ENCODE results near the gene SGSM2. TPM values are rescaled to one million over a fixed set of nuclear protein-coding genes. Genes with fewer than 3 reads are reported as not detected.

The SGSM2 gene
- total RNA-seq, 1 donor from 2014 or later: 39.1 TPM

DNA sequence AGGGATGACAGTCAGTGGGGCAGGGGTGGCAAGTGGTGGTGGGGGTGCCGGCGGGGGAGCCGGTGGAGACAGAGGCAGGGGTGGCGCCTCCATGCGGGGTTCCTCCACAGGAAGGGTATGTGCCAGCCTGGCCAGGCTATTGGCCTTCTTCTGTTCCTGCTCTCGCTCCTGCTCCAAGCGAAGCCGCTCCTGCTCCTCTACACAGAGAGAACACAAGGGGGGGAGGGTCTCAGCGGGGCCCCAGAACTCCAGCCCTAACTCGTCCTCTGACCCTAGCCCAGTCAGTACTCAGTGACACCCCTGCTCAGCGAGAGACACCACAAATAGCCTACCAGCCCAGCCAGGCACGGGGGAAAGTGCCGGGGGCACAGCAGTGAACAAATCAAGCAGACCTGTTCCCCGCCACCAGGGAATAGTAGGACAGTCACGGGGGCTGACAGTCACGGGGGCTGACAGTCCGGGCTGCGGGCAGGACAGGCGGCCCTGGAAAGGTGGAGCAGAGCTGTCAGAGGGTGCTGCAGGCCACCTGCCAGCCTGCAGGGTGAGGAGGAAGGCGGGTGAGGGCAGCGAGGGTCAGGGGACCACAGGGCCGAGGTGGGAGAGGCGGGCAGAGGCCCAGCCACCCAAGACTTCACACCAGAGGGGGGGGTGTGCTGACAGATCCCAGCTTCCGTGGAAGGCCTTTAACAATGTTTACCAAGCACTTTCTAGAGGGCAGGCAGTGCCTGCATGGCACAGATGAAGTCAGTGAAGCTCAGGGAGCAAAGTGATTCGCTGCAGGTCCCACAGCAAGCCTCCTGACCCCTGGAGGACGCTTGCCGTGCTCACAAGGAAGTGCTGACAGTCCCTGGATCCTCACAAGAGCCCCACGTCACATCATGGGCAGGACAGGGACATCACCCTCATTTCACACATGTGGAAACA is 58.2 kb downstream of the SGSM2 start:
- no peak for DNase-seq (ENCODE audit: low spot score)
- Mint-ChIP-seq H3K27me3 (ENCODE audit: insufficient read depth) (no peaks in the 10 kb centered on the region), H3K27ac (peak overlapping the region; percentile 77), H3K9me3 (no peaks in the 10 kb centered on the region), H3K36me3 (ENCODE audit: low read depth) (peaks cover 4% of the 10 kb centered on the region), H3K4me3 (peak overlapping the region; percentile 67), H3K4me1 (ENCODE audit: low read depth) (peaks cover 45% of the 10 kb centered on the region)
- intact Hi-C loops (cut with micrococcal nuclease): no loop called here

DNA sequence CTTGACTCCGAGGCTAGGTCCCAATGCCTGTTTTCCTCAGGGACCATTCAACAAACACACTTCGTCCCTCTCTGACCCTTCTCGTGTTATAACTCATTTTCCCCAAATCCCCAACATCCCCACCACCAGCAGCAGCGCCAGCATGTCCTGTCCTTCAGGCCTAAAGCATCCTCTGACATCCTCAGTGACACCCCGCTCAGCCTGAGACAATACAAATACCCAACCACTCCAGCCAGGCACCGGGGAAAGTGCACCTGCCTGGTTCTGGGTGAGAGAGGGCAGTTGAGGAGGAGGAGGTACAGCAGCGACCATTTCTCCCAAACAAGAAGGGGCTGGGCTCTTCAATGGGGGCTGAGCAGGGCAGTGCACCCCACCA is 58.9 kb downstream of the SGSM2 start:
- Mint-ChIP-seq H3K27me3 (ENCODE audit: insufficient read depth) (no peaks in the 10 kb centered on the region), H3K4me3 (peak overlapping the region; percentile 67), H3K4me1 (ENCODE audit: low read depth) (peaks cover 41% of the 10 kb centered on the region), H3K9me3 (no peaks in the 10 kb centered on the region), H3K27ac (peak overlapping the region; percentile 77), H3K36me3 (ENCODE audit: low read depth) (peaks cover 4% of the 10 kb centered on the region)
- intact Hi-C loops (cut with micrococcal nuclease): no loop called here
- no peak for DNase-seq (ENCODE audit: low spot score)

DNA sequence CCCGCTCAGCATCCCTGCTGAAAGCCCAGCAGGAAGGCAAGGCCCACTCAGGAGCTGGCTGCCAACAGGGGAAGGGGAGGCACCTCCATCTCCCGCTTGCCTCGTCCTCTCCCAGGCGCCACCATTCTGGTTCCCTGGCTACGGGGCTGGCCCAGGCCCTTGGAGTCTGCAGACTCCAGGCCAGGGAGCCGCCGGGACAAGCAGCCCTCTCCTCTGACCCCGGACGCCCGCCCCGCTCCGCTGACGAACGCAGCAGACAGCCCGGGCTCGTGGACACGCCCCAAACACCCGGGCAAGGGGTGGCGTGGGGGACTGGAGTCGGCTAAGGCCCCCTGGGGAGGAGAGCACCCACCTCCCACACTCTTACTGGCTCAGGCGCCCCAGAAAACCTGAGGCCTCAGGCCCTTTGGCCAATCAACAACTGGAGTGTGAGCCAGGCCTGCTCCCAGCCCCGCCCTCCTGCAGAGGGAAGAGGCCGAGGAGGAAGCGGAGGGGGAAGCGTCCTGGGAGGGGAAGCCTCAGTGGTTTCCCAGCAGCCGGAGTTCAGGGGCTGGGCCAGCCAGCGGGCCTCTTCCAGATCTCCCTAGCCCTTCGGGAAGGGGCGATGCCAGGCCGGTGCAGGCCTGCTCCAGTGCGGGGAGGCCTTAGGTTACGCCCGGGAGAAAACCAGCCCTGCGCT is 59.4 kb downstream of the SGSM2 start:
- peak; percentile 65 for DNase-seq (ENCODE audit: low spot score)
- H3K4me1 Mint-ChIP-seq (ENCODE audit: low read depth): peaks cover 41% of the 10 kb centered on the region
- peak overlapping the region; percentile 67 for H3K4me3 Mint-ChIP-seq
- intact Hi-C loops (cut with micrococcal nuclease): no loop called here
- no peaks in the 10 kb centered on the region for H3K9me3 Mint-ChIP-seq
- H3K36me3 Mint-ChIP-seq (ENCODE audit: low read depth): peaks cover 4% of the 10 kb centered on the region
- H3K27ac Mint-ChIP-seq: peak overlapping the region; percentile 77
- H3K27me3 Mint-ChIP-seq (ENCODE audit: insufficient read depth): no peaks in the 10 kb centered on the region

DNA sequence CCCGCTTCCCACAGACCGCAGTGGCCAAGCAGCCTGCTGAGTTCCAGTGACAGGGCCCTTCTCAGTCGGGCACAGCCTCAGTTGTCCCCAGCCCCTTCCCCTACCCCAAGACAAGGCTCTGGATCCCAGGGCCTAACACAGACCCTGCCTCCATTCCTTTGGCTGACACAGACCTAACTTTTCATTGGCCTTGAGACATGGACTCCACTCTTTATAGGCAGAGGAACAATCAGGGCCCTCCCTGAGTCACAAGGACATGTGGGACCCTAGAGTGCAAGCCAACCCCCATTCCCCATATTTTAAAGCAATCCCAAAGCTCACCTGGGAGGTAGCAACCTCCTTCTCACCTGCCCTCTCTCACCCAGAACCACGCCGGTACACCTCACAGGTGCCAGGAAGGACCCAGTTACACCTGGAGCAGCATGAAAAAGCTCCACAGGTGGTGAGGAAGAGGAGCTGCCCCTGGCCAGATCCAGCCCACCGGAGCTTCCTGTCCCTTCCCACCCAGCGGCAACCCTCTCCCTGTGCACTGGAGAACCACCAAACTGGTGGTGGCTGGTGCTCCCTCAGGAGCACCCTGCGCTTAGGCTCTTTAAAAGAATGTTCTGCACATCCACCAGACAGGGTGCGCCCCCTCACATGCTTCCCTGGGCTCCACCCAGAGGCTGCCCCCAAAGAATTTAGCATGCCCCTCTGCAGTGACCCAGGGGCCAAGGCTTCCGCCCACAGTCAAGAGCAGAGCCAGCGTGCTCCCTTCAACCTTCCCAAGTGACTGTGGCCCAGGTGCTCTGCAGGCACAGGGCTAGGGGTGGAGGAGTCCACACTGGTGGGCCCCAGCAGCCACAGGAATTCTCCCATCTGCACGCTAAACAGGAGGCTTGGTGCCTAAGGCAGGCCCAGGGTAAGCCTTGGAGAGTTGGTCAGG is 60.2 kb downstream of the SGSM2 start:
- intact Hi-C loops (cut with micrococcal nuclease): no loop called here
- no peaks in the 10 kb centered on the region for H3K36me3 Mint-ChIP-seq (ENCODE audit: low read depth)
- H3K9me3 Mint-ChIP-seq: no peaks in the 10 kb centered on the region
- peak overlapping the region; percentile 67 for H3K4me3 Mint-ChIP-seq
- no peaks in the 10 kb centered on the region for H3K27me3 Mint-ChIP-seq (ENCODE audit: insufficient read depth)
- peaks cover 38% of the 10 kb centered on the region for H3K4me1 Mint-ChIP-seq (ENCODE audit: low read depth)
- no peak for DNase-seq (ENCODE audit: low spot score)
- peak overlapping the region; percentile 73 for H3K27ac Mint-ChIP-seq

DNA sequence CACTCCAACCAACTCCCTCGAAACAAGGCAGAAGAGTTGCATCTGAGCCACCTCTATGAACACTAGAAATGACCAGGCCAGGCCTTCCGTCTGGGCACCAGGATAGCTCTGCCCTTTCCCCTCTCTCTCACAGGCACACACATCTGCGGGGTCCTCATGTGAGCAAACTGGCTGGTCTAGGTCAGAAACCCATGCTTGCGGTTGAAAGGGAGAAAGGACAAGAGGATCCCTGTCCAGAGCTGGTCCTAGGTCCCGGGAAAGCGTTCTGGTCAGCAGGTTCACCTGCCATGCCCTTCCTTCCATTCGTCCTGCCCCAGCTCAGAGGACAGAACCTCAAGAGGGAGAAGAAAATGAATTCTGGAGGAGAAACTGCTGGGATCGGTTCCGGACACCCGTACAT is 60.9 kb downstream of the SGSM2 start:
- H3K9me3 Mint-ChIP-seq: no peaks in the 10 kb centered on the region
- intact Hi-C loops (cut with micrococcal nuclease): no loop called here

DNA sequence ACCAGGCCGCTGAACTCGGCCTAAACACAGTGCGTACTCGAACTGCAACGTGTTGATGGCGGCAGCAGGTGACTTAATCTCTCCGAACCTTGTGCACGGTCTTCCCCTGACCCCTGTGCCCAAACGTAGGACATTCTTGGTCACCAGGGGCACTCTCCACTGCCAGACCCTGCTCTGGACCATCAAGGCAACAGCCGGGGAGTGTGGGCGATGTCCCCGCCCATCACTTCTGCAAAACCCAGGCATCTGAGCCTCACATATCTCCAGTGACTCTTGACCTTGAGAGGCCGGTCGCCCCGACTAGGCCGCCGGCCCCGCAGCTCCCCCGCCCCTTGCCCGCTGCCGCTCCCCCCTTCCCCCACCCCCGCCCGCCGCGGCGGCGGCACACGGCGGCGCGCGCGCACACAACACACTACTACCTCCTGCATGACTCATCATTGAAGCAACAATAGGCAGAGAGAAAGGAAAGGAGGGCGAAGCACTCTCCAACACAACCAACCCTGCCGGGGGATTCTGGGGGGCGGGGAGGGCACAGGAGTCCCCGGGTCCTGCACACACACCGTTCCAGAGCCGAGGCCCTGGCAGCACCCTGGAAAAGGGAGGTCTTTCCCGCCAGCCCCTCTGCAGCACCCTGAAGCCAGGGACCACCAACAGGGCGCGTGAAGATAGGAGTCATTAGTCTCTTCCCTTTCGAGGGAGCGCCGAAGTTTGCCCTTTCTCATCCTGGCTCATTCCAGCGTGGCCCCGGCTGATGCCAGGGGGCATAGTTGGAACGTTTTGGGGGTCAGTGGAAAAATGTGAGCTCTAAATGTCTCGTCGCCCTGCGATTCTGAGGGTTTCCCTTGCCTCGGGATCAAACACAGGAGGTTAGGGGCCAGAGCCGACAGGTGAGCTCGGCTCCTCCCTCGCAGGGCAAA is 61.6 kb downstream of the SGSM2 start:
- H3K36me3 Mint-ChIP-seq (ENCODE audit: low read depth): no peaks in the 10 kb centered on the region
- H3K9me3 Mint-ChIP-seq: no peaks in the 10 kb centered on the region
- no peaks in the 10 kb centered on the region for H3K27me3 Mint-ChIP-seq (ENCODE audit: insufficient read depth)
- peaks cover 48% of the 10 kb centered on the region for H3K4me1 Mint-ChIP-seq (ENCODE audit: low read depth)
- DNase-seq (ENCODE audit: low spot score): peak; percentile 58
- peak overlapping the region; percentile 95 for H3K27ac Mint-ChIP-seq
- intact Hi-C loops (cut with micrococcal nuclease): no loop called here
- peak overlapping the region; percentile 93 for H3K4me3 Mint-ChIP-seq

More for the DNA sequence above, 60.9 kb downstream of the SGSM2 start:
- Mint-ChIP-seq H3K27ac (peak overlapping the region; percentile 73), H3K36me3 (ENCODE audit: low read depth) (no peaks in the 10 kb centered on the region), H3K4me3 (peak overlapping the region; percentile 93), H3K27me3 (ENCODE audit: insufficient read depth) (no peaks in the 10 kb centered on the region), H3K4me1 (ENCODE audit: low read depth) (peaks cover 44% of the 10 kb centered on the region)
- no peak for DNase-seq (ENCODE audit: low spot score)

DNA sequence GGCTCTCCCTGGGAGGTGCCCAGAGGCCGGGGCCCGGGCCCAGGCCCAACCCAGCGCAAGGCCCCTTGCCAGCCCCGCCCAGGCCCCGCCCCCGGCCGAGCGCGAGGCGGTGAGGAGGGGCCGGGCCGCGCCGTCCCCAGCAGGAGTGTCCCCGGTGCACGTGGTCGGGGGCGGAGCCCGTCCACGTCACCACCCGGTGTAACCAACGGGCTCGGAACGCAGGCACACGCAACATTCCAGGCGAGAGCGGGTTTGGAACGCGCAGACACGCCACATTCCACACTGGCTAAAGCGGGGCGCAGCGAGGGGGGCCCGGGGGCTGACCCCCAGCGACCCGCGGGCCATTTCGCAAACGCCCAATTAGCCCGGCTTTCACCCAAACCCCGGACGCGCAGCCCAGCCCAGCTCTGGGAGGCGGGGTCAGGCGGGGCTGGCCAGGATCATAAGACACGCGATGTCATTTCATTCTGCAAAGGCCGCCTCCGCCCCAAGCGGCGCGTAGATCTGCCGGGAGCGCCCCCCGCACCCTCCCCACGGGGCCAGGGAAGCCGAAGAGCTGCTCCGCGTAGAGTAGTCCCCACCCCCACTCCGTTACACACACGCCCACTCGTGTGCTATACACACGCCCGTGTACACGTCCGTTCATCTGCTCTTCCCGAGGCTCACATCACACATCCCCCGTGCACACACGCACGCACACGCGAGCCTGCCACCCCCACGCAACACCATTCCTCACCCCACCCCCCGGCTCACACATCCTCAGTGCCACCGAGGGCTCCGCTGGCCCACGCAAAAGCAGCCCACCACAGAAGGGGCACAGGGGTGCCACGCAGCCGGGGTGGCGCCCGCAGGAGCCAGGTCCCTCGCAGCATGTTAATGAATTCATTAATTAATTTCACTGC is 62.5 kb downstream of the SGSM2 start:
- peak; percentile 91 for DNase-seq (ENCODE audit: low spot score)

DNA sequence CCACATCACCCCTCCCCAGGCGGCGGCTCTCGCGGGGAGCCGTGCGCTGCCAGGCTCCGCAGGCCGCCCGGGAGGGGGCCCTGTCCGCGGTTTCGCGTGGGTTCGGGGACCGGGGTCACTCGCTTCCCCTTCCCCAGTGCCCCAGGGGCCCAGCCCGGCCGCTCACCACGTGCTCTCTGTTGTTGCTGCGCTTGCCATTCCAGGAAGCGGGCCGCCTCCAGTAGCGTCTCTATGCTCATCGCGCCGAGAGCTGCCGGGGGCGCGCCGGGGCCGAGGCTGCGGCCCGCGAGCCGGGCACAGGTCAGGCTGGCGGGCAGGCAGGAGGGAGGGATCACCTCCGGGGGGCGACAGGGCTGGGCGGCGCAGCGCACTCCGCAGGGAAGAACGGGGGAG is 63.2 kb downstream of the SGSM2 start:
- peak; percentile 47 for DNase-seq (ENCODE audit: low spot score)
- H3K4me3 Mint-ChIP-seq: peak overlapping the region; percentile 93
- H3K27ac Mint-ChIP-seq: peak overlapping the region; percentile 100

More for the DNA sequence above, 62.5 kb downstream of the SGSM2 start:
- peak overlapping the region; percentile 100 for H3K27ac Mint-ChIP-seq
- peaks cover 1% of the 10 kb centered on the region for H3K36me3 Mint-ChIP-seq (ENCODE audit: low read depth)
- peaks cover 48% of the 10 kb centered on the region for H3K4me1 Mint-ChIP-seq (ENCODE audit: low read depth)
- no peaks in the 10 kb centered on the region for H3K27me3 Mint-ChIP-seq (ENCODE audit: insufficient read depth)
- peak overlapping the region; percentile 93 for H3K4me3 Mint-ChIP-seq
- intact Hi-C loops (cut with micrococcal nuclease): loop anchor here (2.0 to 5.0 kb wide), 4 partner anchors 47 to 683 kb away; partner anchors contain the start of gene METTL16
- no peaks in the 10 kb centered on the region for H3K9me3 Mint-ChIP-seq

DNA sequence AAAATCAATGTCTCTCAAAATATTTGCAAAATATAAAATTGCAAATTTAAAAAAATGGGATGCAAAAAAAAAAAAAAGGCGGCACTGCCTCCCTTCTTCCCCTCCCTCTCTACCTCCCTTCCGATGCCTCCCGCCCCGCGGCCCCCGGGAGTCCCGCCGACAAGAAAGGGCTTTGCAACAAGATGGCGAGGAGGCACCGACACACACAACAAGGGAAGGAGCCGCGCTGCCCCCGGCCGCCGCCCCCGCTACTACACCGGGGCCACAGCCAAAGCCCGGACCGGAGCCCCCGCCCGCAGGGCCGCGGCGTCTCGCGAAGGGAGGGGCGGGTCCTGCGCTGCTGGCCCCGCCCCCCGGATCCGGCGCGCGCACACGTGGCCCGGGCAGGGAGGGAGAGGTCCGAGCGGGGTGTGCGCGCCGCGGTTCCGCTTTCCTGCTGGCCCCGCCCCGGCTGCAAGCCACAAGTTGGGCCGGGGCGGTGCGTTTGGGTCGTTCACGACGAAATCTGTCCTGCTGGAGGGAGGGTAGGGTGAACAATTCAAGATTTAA is 63.6 kb downstream of the SGSM2 start, which contains the start of gene MNT:
TSS of gene MNT (minus strand) at position 184 of the 549 bp plus-strand sequence. CDS start 348 bp downstream, outside the sequence.
- Mint-ChIP-seq H3K4me3 (peak within 1 kb of the TSS; percentile 93), H3K9me3 (no peaks in the 10 kb centered on the region), H3K36me3 (ENCODE audit: low read depth) (peaks cover 7% of the 10 kb centered on the region), H3K27ac (peak within 1 kb of the TSS; percentile 100), H3K27me3 (ENCODE audit: insufficient read depth) (no peaks in the 10 kb centered on the region), H3K4me1 (ENCODE audit: low read depth) (peaks cover 56% of the 10 kb centered on the region)
- intact Hi-C loops (cut with micrococcal nuclease): loop anchor here (1.0 to 5.0 kb wide), 10 partner anchors 9 to 684 kb away; partner anchors contain the start of genes CLUH, METTL16, SMG6 and SRR
- peak; percentile 95 for DNase-seq (ENCODE audit: low spot score)

More for the DNA sequence above, 63.2 kb downstream of the SGSM2 start:
- intact Hi-C loops (cut with micrococcal nuclease): loop anchor here (2.0 to 5.0 kb wide), 4 partner anchors 48 to 684 kb away; partner anchors contain the start of gene METTL16
- Mint-ChIP-seq H3K9me3 (no peaks in the 10 kb centered on the region), H3K36me3 (ENCODE audit: low read depth) (peaks cover 7% of the 10 kb centered on the region), H3K4me1 (ENCODE audit: low read depth) (peaks cover 55% of the 10 kb centered on the region), H3K27me3 (ENCODE audit: insufficient read depth) (no peaks in the 10 kb centered on the region)

DNA sequence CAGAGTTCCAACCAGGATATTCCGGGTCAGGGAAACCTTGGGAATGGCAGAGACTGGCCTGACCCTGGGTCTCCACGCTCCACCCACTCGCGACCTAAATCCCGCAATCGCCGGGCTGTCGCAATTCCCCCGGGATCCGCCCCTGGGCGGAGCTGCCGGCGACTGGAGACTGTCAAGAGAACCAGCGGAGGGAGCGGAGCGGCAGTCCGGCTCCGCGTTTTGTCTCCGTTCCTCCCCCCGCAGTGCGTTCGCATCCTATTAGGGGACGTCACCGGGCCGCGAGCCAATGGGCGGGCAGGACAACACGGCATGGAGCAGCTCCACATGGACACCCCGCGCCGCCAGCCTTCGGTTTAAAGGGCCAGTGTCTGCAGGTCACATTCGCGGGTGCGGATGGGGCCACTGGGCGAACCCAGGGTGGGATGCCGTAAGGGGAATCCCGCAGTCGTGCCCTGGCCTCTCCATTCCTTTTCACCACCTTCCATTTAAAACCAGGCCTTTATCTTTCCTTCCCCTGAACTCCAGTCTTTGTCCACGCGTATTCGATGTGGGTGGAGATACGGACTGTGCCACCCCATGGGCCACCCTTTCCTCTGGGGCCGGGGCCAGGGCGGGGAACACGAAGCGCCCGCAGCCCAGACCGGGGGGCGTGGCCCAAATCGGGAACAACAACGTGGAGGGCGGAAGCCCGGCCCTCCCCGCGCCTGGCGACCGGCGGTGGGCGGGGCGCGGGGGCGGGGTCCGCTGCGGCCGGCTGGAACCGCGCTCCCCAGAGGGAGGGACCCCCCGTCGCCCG is 64.3 kb downstream of the SGSM2 start:
- H3K27ac Mint-ChIP-seq: peak overlapping the region; percentile 98
- H3K27me3 Mint-ChIP-seq (ENCODE audit: insufficient read depth): no peaks in the 10 kb centered on the region
- peak overlapping the region; percentile 93 for H3K4me3 Mint-ChIP-seq
- peaks cover 54% of the 10 kb centered on the region for H3K4me1 Mint-ChIP-seq (ENCODE audit: low read depth)
- peaks cover 7% of the 10 kb centered on the region for H3K36me3 Mint-ChIP-seq (ENCODE audit: low read depth)
- intact Hi-C loops (cut with micrococcal nuclease): loop anchor here (1.0 to 5.0 kb wide), 10 partner anchors 9 to 685 kb away; partner anchors contain the start of genes CLUH, METTL16, SMG6 and SRR
- peak; percentile 100 for DNase-seq (ENCODE audit: low spot score)
- H3K9me3 Mint-ChIP-seq: no peaks in the 10 kb centered on the region
